HG02623 (cell line): ENCODE data around the gene LHPP.
A peak's percentile ranks its signal among the peaks of the same experiment; 100 is the strongest.
"Not testable (repeated sequence)": the region's sequence is repeated elsewhere in the genome, so short reads cannot be mapped to it uniquely, and the experiment has no call there.

Experiments used
- ATAC-seq: cut with Tn5 transposase; IDR thresholded peaks from one replicate; pipeline ENCODE4 v1.9.1; 2021; ENCODE audit warnings: moderate library complexity; ENCODE audit not compliant: unreplicated experiment

Gene LHPP

GRCh38 chr10:124602646-124603365 lies 141.2 kb downstream of the LHPP start:
- ATAC-seq = no peak

- ATAC-seq = no peak
Measured at GRCh38 chr10:124603376-124604213, 142.0 kb downstream of the LHPP start.

GRCh38 chr10:124604214-124605000 lies 142.8 kb downstream of the LHPP start:
- no peak for ATAC-seq

- no peak for ATAC-seq
Measured at GRCh38 chr10:124605001-124605370, 143.4 kb downstream of the LHPP start.

- ATAC-seq = no peak
Measured at GRCh38 chr10:124605481-124605855, 143.8 kb downstream of the LHPP start.

- no peak for ATAC-seq
Measured at GRCh38 chr10:124605856-124606812, 144.5 kb downstream of the LHPP start.

GRCh38 chr10:124606822-124607221 lies 145.2 kb downstream of the LHPP start:
- ATAC-seq = no peak

GRCh38 chr10:124607693-124608092 lies 146.1 kb downstream of the LHPP start:
- no peak for ATAC-seq

- no peak for ATAC-seq
Measured at GRCh38 chr10:124608093-124608721, 146.6 kb downstream of the LHPP start.

- no peak for ATAC-seq
Measured at GRCh38 chr10:124609698-124610097, 148.1 kb downstream of the LHPP start.

GRCh38 chr10:124610186-124610585 lies 148.6 kb downstream of the LHPP start:
- not testable (repeated sequence) for ATAC-seq

GRCh38 chr10:124610851-124611250 lies 149.2 kb downstream of the LHPP start:
- not testable (repeated sequence) for ATAC-seq

GRCh38 chr10:124611738-124612137 lies 150.1 kb downstream of the LHPP start:
- no peak for ATAC-seq

- ATAC-seq = no peak
Measured at GRCh38 chr10:124612611-124613498, 151.2 kb downstream of the LHPP start.

- ATAC-seq = peak; percentile 47
Measured at GRCh38 chr10:124614003-124614659, 152.5 kb downstream of the LHPP start.

GRCh38 chr10:124615259-124615658 lies 153.6 kb downstream of the LHPP start:
- ATAC-seq = no peak

GRCh38 chr10:124616040-124616835 lies 154.6 kb downstream of the LHPP start:
- ATAC-seq = no peak

GRCh38 chr10:124616836-124617130 lies 155.2 kb downstream of the LHPP start:
- ATAC-seq = no peak
